SK-N-SH (cell line): Measurements from ENCODE around the gene KIF1C. TPM values are rescaled to one million over a fixed set of nuclear protein-coding genes. Genes with fewer than 3 reads are reported as not detected.

ENCODE experiments used
- CTCF ChIA-PET: fragments of 300-600, 350-600 bp; formaldehyde crosslinking; extraction: SDS; loops from one replicate; lab custom pipeline; 2021; lab: Yijun Ruan, JAX
- POLR2A ChIA-PET: fragments of 350-600 bp; sonication (Branson Sonifier 250); formaldehyde crosslinking; extraction: SDS; loops from one replicate; lab custom pipeline; 2020; ENCODE audit warnings: antibody characterized with exemption, inconsistent platforms; lab: Yijun Ruan, JAX
- DNase-seq: peaks from one replicate; pipeline ENCODE4 v3.0.0; 2012
- H2AFZ ChIP-seq: fragments of 200-600 bp; sonication (generic); 2 replicates; pipeline ENCODE4 v1.8.1; 2016; ENCODE audit warnings: antibody characterized with exemption, mild to moderate bottlenecking, low read depth
- H3F3A ChIP-seq: fragments of 200-600 bp; sonication (generic); replicated peaks from 2 replicates; pipeline ENCODE3; 2016; ENCODE audit warnings: antibody characterized with exemption, mild to moderate bottlenecking; ENCODE audit not compliant: insufficient read depth
- H3K27ac ChIP-seq, 2 experiments: fragments of 200-500 bp in 1 of 2; fragments of 200-600 bp in 1 of 2; sonication (Bioruptor generic) in 1 of 2; sonication (generic), shearing (Covaris generic) in 1 of 2; 2 replicates each; pipeline versions ENCODE4 v1.5.1 to v1.6.1; 2014 to 2016; ENCODE audit warnings: low read depth in 2 of 2, inconsistent platforms in 1 of 2, low read length in 1 of 2, mild to moderate bottlenecking in 1 of 2, mixed read lengths in 1 of 2
- H3K27me3 ChIP-seq: fragments of 200-600 bp; sonication (generic), shearing (Covaris generic); 2 replicates; pipeline ENCODE4 v1.6.1; 2016; ENCODE audit warnings: mixed run types; ENCODE audit not compliant: insufficient read depth
- H3K36me3 ChIP-seq, 2 experiments: fragments of 200-500 bp in 1 of 2; fragments of 200-600 bp in 1 of 2; sonication (Bioruptor generic) in 1 of 2; sonication (generic) in 1 of 2; replicated peaks in 1 of 2; 2 replicates each; pipeline versions ENCODE3 to v1.5.1; 2014 to 2016; ENCODE audit warnings: low read length in 1 of 2, mild to moderate bottlenecking in 1 of 2; ENCODE audit not compliant: insufficient read depth in 2 of 2, control insufficient read depth in 1 of 2
- H3K4me1 ChIP-seq, 2 experiments: fragments of 200-500 bp in 1 of 2; fragments of 200-600 bp in 1 of 2; sonication (Bioruptor generic) in 1 of 2; sonication (generic), shearing (Covaris generic) in 1 of 2; 2 replicates each; pipeline versions ENCODE4 v1.5.1 to v1.6.1; 2014 to 2016; ENCODE audit warnings: low read depth in 1 of 2, low read length in 1 of 2, mixed run types in 1 of 2; ENCODE audit not compliant: insufficient read depth in 2 of 2, control insufficient read depth in 1 of 2
- H3K4me2 ChIP-seq: fragments of 200-600 bp; sonication (generic), shearing (Covaris generic); 2 replicates; pipeline ENCODE4 v1.6.1; 2017; ENCODE audit warnings: mixed run types
- H3K4me3 ChIP-seq, 2 experiments: fragments of 200-500 bp in 1 of 2; fragments of 200-600 bp in 1 of 2; sonication (Bioruptor generic) in 1 of 2; sonication (generic), shearing (Covaris generic) in 1 of 2; 2 replicates each; pipeline versions ENCODE4 v1.5.1 to v1.8.1; 2014 to 2016; ENCODE audit warnings: low read depth in 2 of 2, inconsistent platforms in 1 of 2, low read length in 1 of 2, mild to moderate bottlenecking in 1 of 2, mixed read lengths in 1 of 2, moderate library complexity in 1 of 2
- H3K79me2 ChIP-seq: fragments of 200-600 bp; sonication (generic); 2 replicates; pipeline ENCODE4 v1.8.1; 2017; ENCODE audit warnings: mild to moderate bottlenecking; ENCODE audit not compliant: insufficient read depth
- H3K9ac ChIP-seq: fragments of 200-600 bp; sonication (generic); 2 replicates; pipeline ENCODE4 v1.6.1; 2017; ENCODE audit warnings: mixed run types
- H3K9me2 ChIP-seq: fragments of 200-600 bp; sonication (generic); 2 replicates; pipeline ENCODE4 v1.6.1; 2017; ENCODE audit warnings: mixed run types
- H3K9me3 ChIP-seq: fragments of 200-600 bp; sonication (generic); 2 replicates; pipeline ENCODE4 v1.6.1; 2017; ENCODE audit warnings: mixed run types, mild to moderate bottlenecking, moderate library complexity
- H4K20me1 ChIP-seq: fragments of 200-600 bp; sonication (generic); 2 replicates; pipeline ENCODE4 v1.6.1; 2017; ENCODE audit warnings: mild to moderate bottlenecking, mixed run types; ENCODE audit not compliant: insufficient read depth
- EZH2phosphoT487 ChIP-seq: fragments of 200-600 bp; sonication (generic); IDR thresholded peaks from 2 replicates; pipeline ENCODE4 v1.6.1; 2017; ENCODE audit warnings: low read depth, mixed run types, mild to moderate bottlenecking, antibody characterized with exemption, moderate library complexity, borderline replicate concordance
- FOSL2 ChIP-seq: IDR thresholded peaks from 2 replicates; pipeline ENCODE4 v1.4.0; 2012; ENCODE audit warnings: low read depth, mild to moderate bottlenecking, moderate library complexity, borderline replicate concordance
- GABPA ChIP-seq: IDR thresholded peaks from 2 replicates; pipeline ENCODE4 v1.4.0; 2012; ENCODE audit warnings: low read depth, mild to moderate bottlenecking
- IRF3 ChIP-seq: fragments of 150-350 bp; IDR thresholded peaks from 2 replicates; pipeline ENCODE4 v1.6.1; 2016; ENCODE audit warnings: mild to moderate bottlenecking, low read depth, low read length
- JUND ChIP-seq: IDR thresholded peaks from 2 replicates; pipeline ENCODE4 v1.4.0; 2012
- MEF2A ChIP-seq: IDR thresholded peaks from 2 replicates; pipeline ENCODE4 v1.4.0; 2012; ENCODE audit warnings: low read depth, borderline replicate concordance
- RCOR1 ChIP-seq: fragments of 150-350 bp; IDR thresholded peaks from 2 replicates; pipeline ENCODE4 v1.6.1; 2017; ENCODE audit warnings: antibody characterized with exemption, low read length
- TAF1 ChIP-seq: IDR thresholded peaks from 2 replicates; pipeline ENCODE4 v1.6.1; 2012; ENCODE audit warnings: low read depth, mild to moderate bottlenecking, low read length, moderate library complexity, borderline replicate concordance
- TEAD4 ChIP-seq: IDR thresholded peaks from 2 replicates; pipeline ENCODE4 v1.4.0; 2012; ENCODE audit warnings: mild to moderate bottlenecking, borderline replicate concordance; ENCODE audit not compliant: insufficient read depth
- USF2 ChIP-seq: fragments of 150-350 bp; IDR thresholded peaks from 2 replicates; pipeline ENCODE4 v1.6.1; 2017; ENCODE audit warnings: antibody characterized with exemption, low read length, low read depth, borderline replicate concordance
- YY1 ChIP-seq: IDR thresholded peaks from 2 replicates; pipeline ENCODE4 v1.4.0; 2012; ENCODE audit warnings: low read depth, mild to moderate bottlenecking
- WGBS: methylation state at CpG from one replicate; pipeline ENCODE4 v1.1.6; 2017; ENCODE audit warnings: low lambda C conversion rate; 5-methylcytosine and 5-hydroxymethylcytosine counted together
- polyA plus RNA-seq, 3 experiments: library from polyadenylated mRNA; depleted of rRNA; stranded (reverse); fragments of >200 nt; gene quantifications; 2 replicates each; pipeline ENCODE4 v1.2.3, GENCODE V29; 2012
- TF ChIP-seq, protein P1 (sequence below): IDR thresholded peaks from 2 replicates; pipeline ENCODE4; 2012

The KIF1C gene
- polyA plus RNA-seq, 1 of the 3 experiments (the other 2 are of a cell fraction), result 58.2 TPM

DNA sequence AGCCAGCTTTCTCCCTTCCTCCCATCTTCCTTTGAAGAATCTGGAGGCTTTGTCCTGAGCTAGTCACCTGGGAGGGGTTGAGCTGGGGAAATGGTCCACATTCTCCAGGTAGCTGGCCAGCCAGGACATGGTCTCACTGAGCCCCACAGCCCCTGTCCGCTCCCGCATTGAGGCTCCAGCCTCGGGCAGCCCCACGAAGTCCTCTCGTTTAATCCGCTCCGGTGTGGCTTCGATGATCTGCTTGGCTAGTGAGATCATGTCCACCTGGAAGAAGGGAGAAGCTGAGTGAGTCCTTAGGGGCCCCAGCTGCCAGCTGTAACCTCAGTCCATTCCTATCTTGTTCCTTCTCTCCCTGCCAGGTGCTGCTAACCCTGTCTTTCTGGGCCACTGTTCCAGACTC lies 27.5 kb upstream of the KIF1C start (continued):
- TF ChIP-seq TAF1 (no peak), YY1 (no peak), USF2 (no peak), TEAD4 (no peak), GABPA (no peak), MEF2A (no peak), JUND (no peak), EZH2phosphoT487 (no peak)

GRCh38 chr17:4971826-4972225 lies 25.9 kb upstream of the KIF1C start:
- POLR2A ChIA-PET, result interaction anchor here (1.1 kb wide), 1 partner anchor 9 kb away, joined by 3 read pairs; no protein-coding TSS in a partner anchor
- CTCF ChIA-PET, result interaction anchor here (2.1 to 6.6 kb wide), 4 partner anchors 8 to 91 kb away, joined by 8 to 52 read pairs (median 25); partner anchors contain the start of gene CAMTA2
- Histone ChIP-seq H3K9me2 (no peaks in the 10 kb centered on the region), H3K79me2 (peaks cover 23% of the 10 kb centered on the region), H2AFZ (no peak overlapping the region), H3K4me1 (peaks cover 9 to 14% of the 10 kb centered on the region in 2 experiments; a peak in 2 of 4 replicates), H3K4me3 (no peak overlapping the region), H3F3A (peaks cover 9% of the 10 kb centered on the region), H3K27me3 (no peaks in the 10 kb centered on the region), H4K20me1 (no peaks in the 10 kb centered on the region), H3K36me3 (peaks cover 13 to 26% of the 10 kb centered on the region in 2 experiments), H3K9me3 (no peaks in the 10 kb centered on the region), H3K27ac (no peak overlapping the region), H3K4me2 (no peak overlapping the region), H3K9ac (no peak overlapping the region)
- DNase-seq, result no peak
- TF ChIP-seq IRF3, result no peak
- TF ChIP-seq, protein P1, sequence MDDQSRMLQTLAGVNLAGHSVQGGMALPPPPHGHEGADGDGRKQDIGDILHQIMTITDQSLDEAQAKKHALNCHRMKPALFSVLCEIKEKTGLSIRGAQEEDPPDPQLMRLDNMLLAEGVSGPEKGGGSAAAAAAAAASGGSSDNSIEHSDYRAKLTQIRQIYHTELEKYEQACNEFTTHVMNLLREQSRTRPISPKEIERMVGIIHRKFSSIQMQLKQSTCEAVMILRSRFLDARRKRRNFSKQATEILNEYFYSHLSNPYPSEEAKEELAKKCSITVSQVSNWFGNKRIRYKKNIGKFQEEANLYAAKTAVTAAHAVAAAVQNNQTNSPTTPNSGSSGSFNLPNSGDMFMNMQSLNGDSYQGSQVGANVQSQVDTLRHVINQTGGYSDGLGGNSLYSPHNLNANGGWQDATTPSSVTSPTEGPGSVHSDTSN, result no peak
- no peak for TF ChIP-seq RCOR1
- no peak for TF ChIP-seq EZH2phosphoT487
- no peak for TF ChIP-seq FOSL2
- TF ChIP-seq USF2, result no peak
- TF ChIP-seq YY1, result no peak
- WGBS, result 91% methylated on average over 5 of the region's 6 CpGs
